Esophagus squamous epithelium (tissue), 5 donors: Measurements from ENCODE around the gene CDR2L. TPM values are rescaled to one million over a fixed set of nuclear protein-coding genes. Genes with fewer than 3 reads are reported as not detected.

Experiments used
- DNase-seq: peaks from one replicate; lab custom pipeline; 2025; lab: John Stamatoyannopoulos, UW
- H3K27ac ChIP-seq, 4 donors: fragments of 200-600 bp; sonication (generic); one replicate each; pipeline ENCODE4 v1.5.1; 2016 to 2019; ENCODE audit warnings: mild to moderate bottlenecking in 1 of 4
- H3K27me3 ChIP-seq, 4 donors: fragments of 200-600 bp; sonication (generic); 1 replicate in 3 of 4; 2 replicates in 1 of 4; pipeline versions ENCODE4 v1.5.1 to v1.6.0; 2017 to 2021; ENCODE audit warnings: antibody characterized with exemption in 1 of 4
- H3K36me3 ChIP-seq, 3 donors: fragments of 200-600 bp; sonication (generic); one replicate each; pipeline ENCODE4 v1.5.1; 2016 to 2019
- H3K4me1 ChIP-seq, 3 donors: fragments of 200-600 bp; sonication (generic); one replicate each; pipeline ENCODE4 v1.5.1; 2017 to 2019
- H3K4me3 ChIP-seq, 4 donors: fragments of 200-600 bp; sonication (generic); 1 replicate in 3 of 4; 2 replicates in 1 of 4; pipeline ENCODE4 v1.5.1; 2016 to 2019; ENCODE audit warnings: mild to moderate bottlenecking in 2 of 4, moderate library complexity in 1 of 4
- H3K9me3 ChIP-seq, 3 donors: fragments of 200-600 bp; sonication (generic); one replicate each; pipeline ENCODE4 v1.5.1; 2016 to 2019
- POLR2A ChIP-seq, 4 donors: fragments of 450-650 bp; IDR thresholded peaks; one replicate each; pipeline ENCODE4 v1.6.1; 2017; ENCODE audit warnings: antibody characterized with exemption in 4 of 4, mild to moderate bottlenecking in 4 of 4, moderate library complexity in 3 of 4
- WGBS, 2 donors: methylation state at CpG; one replicate each; pipeline ENCODE4 v1.1.5; 2018; 5-methylcytosine and 5-hydroxymethylcytosine counted together
- intact Hi-C: fragments of 100-400 bp; cut with DNase I; formaldehyde crosslinking; loops from one replicate; pipeline ENCODE4 v1.15.0; 2022
- total RNA-seq, 4 donors: library from RNA; depleted of rRNA; stranded (reverse); fragments of >200 nt; gene quantifications; one replicate each; pipeline ENCODE4 v1.1.0, GENCODE V29; 2016
- TF ChIP-seq, protein P1 (sequence below), 6 experiments: fragments of 450-650 bp in 4 of 6; fragments of 200-600 bp in 2 of 6; sonication (generic) in 2 of 6; IDR thresholded peaks; one replicate each; pipeline ENCODE4 v1.5.1; 2016 to 2019; ENCODE audit warnings: antibody characterized with exemption in 6 of 6, mild to moderate bottlenecking in 4 of 6, moderate library complexity in 4 of 6
- donor health status: DM: yes; HTN: yes; CAD: no.

The CDR2L gene
- total RNA-seq, 4 donors from 2014 or later, result 5.3 to 7.9 (median 6.7) TPM

DNA sequence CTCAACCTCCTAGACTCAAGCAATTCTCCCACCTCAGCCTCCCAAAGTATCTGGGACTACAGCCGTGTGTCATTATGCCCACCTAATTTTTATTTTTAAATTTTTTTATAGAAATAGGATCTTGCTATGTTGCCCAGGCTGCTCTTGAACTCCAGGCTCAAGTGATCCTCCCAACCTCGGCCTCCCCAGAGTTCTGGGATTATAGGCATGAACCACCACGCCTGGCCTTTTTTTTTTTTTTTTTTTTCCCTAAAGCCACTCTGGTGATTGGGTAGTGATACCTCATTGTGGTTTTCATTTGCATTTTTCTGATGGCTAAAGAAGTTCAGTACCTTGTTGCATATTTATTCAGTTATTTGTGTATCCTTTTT, 1.2 kb upstream of the CDR2L start:
- intact Hi-C loops, result no loop called here

DNA sequence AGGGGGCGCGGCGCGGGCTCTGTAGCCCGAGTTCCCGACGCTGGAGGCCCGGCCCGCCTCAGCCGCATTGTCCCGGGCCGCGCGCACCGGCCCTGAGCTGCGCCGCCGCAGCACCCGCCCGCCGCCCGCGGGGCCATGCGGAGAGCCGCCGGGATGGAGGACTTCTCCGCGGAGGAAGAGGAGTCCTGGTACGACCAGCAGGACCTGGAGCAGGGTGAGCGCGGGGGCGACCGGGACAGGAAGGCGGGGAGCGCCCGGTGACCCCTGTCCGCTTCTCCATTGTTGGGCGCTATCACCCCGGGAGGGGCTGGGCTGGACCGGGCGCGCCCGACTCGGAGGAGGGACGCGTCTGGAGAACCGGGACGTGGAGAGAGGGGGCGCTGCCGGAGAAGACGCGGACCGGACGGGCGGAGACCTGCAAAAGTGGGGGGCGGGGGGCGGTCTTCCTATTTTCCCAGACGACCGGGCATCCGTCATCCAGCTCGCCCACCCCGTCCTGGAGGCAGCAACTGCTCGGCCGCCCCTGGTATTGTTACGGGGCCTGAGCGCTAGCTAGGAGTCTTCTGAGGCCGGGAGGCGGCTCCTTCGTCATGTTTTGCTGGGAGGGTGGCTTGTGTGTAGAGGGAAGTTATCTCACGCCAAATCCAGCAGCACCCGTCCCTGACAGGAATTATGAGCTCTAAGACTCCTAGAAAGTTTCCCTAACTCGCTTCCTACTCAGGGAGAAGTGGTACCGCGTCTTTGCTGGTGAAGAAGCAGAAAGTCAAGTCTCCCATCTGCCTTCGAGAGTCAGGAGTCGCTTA, 678 bp downstream of the CDR2L start:
- H3K9me3 ChIP-seq, result no peaks in the 10 kb centered on the region
- peak overlapping the region; percentile 62 to 94 (median 82) for H3K4me3 ChIP-seq
- intact Hi-C loops, result no loop called here
- no peak for DNase-seq
- 17% methylated on average over 6 of the region's 76 CpGs; no CpG with 5 or more reads in 1 of the 2 donors for WGBS, 2 donors
- no peaks in the 10 kb centered on the region for H3K27me3 ChIP-seq
- peak overlapping the region; percentile 87 to 97 (median 94) for H3K27ac ChIP-seq
- TF ChIP-seq POLR2A (IDR thresholded peaks at IDR 0.05), result peak in 1 of 4 donors; percentile 53
- TF ChIP-seq, protein P1, sequence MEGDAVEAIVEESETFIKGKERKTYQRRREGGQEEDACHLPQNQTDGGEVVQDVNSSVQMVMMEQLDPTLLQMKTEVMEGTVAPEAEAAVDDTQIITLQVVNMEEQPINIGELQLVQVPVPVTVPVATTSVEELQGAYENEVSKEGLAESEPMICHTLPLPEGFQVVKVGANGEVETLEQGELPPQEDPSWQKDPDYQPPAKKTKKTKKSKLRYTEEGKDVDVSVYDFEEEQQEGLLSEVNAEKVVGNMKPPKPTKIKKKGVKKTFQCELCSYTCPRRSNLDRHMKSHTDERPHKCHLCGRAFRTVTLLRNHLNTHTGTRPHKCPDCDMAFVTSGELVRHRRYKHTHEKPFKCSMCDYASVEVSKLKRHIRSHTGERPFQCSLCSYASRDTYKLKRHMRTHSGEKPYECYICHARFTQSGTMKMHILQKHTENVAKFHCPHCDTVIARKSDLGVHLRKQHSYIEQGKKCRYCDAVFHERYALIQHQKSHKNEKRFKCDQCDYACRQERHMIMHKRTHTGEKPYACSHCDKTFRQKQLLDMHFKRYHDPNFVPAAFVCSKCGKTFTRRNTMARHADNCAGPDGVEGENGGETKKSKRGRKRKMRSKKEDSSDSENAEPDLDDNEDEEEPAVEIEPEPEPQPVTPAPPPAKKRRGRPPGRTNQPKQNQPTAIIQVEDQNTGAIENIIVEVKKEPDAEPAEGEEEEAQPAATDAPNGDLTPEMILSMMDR (IDR thresholded peaks at IDR 0.05), result peak; percentile 7 to 46 (median 34)
- H3K4me1 ChIP-seq, result peaks cover 13 to 63% (median 30%) of the 10 kb centered on the region in 3 donors
- no peaks in the 10 kb centered on the region for H3K36me3 ChIP-seq

More for the DNA sequence above, 1.2 kb upstream of the CDR2L start:
- no peaks in the 10 kb centered on the region for H3K36me3 ChIP-seq
- no peaks in the 10 kb centered on the region for H3K27me3 ChIP-seq
- TF ChIP-seq, protein P1 (IDR thresholded peaks at IDR 0.05), result no peak
- no peak for TF ChIP-seq POLR2A (IDR thresholded peaks at IDR 0.05)
- no peaks in the 10 kb centered on the region for H3K9me3 ChIP-seq
- H3K27ac ChIP-seq, result no peak overlapping the region
- no peak overlapping the region for H3K4me3 ChIP-seq
- peaks cover 7 to 59% (median 24%) of the 10 kb centered on the region in 3 donors for H3K4me1 ChIP-seq
- 71 to 83% methylated on average over 3 of the region's 3 CpGs for WGBS, 2 donors
- DNase-seq, result no peak

DNA sequence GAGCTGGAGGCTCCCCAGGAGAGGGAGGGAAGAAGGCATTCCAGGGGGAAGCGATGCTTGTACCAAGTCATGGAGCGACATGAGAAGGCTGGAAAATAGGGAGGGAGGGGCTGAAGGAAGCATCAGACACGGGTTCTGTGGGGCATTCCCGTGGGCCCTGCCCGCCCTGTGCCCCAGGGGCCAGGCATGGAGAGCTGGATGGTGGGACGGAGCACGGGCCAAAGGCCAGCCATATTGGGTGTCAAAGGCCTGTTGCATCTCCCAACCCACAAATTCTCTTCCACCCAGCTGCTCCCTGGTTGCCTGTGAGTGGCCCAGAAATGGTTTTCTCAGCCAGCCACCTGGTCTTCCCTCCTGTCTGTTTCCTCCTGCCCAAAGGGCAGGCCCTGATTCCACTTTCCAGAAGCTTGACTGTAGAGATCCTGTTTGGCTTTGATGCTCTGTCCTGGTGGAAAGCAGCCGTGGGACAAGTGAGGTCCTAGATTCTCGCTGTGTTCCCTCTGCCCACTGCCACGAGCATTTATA, 3.2 kb downstream of the CDR2L start:
- H3K4me1 ChIP-seq, result peaks cover 19 to 78% (median 35%) of the 10 kb centered on the region in 3 donors
- no peaks in the 10 kb centered on the region for H3K36me3 ChIP-seq
- H3K9me3 ChIP-seq, result no peaks in the 10 kb centered on the region
- DNase-seq, result no peak
- H3K4me3 ChIP-seq, result no peak overlapping the region
- no peak for TF ChIP-seq POLR2A (IDR thresholded peaks at IDR 0.05)
- TF ChIP-seq, protein P1 (IDR thresholded peaks at IDR 0.05), result no peak
- H3K27me3 ChIP-seq, result no peaks in the 10 kb centered on the region
- H3K27ac ChIP-seq, result peak overlapping the region in 2 of 4 donors; percentile 16 to 35
- intact Hi-C loops, result no loop called here
- 79 to 84% methylated on average over 8 to 9 of the region's 10 CpGs for whole genome bisulfite sequencing, 2 donors

DNA sequence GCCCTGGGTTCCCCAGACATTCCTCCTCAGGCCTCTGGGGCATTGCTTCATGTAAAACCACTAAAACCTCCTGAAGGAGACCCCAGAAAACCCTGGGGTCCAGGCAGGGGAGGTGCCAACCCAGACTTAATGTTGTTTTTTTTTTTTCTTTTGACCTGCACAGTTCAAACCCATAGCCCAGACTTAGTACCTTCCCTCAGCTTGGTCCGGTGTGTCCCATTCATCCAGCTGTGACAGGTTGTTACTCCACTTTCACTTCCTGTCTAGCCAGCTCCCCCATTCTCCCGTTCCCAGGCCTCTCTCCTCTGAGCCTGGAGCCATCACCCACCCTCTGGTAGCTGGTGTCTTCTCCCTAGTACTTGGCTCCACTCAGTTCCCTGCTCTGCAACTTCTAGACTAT, 4.8 kb downstream of the CDR2L start:
- DNase-seq, result no peak
- H3K9me3 ChIP-seq, result no peaks in the 10 kb centered on the region
- intact Hi-C loops, result no loop called here
- H3K4me3 ChIP-seq, result no peak overlapping the region
- H3K27ac ChIP-seq, result peak overlapping the region; percentile 66 to 81 (median 72)
- WGBS, 2 donors, result 26 to 30% methylated on average over 2 of the region's 2 CpGs
- H3K27me3 ChIP-seq, result no peaks in the 10 kb centered on the region
- TF ChIP-seq POLR2A (IDR thresholded peaks at IDR 0.05), result no peak
- TF ChIP-seq, protein P1 (IDR thresholded peaks at IDR 0.05), result no peak
- H3K36me3 ChIP-seq, result no peaks in the 10 kb centered on the region
- H3K4me1 ChIP-seq, result peaks cover 19 to 73% (median 30%) of the 10 kb centered on the region in 3 donors

DNA sequence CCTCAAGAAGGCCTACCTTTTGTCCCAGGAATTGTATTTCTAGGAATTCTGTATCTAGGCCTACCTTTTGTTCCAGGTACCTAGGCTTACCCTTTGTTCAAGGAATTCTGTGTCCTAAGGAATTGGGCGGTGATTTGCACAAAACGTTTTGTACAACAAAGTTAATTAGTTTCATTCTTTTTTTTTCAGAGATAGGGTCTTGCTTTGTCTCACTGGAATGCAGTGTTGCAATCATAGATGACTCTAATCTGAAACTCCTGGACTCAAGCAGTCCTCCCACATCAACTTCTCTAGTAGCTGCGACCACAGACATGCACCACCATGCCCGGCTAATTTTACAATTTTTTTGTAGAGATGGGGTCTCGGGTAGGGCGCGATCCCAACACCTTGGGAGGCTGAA, 7.0 kb downstream of the CDR2L start:
- 61 to 73% methylated on average over 4 to 7 of the region's 7 CpGs for WGBS, 2 donors
- no peak overlapping the region for H3K27ac ChIP-seq

More for the DNA sequence above, 7.0 kb downstream of the CDR2L start:
- no peak for TF ChIP-seq POLR2A (IDR thresholded peaks at IDR 0.05)
- TF ChIP-seq, protein P1 (IDR thresholded peaks at IDR 0.05), result no peak
- H3K4me1 ChIP-seq, result peaks cover 19 to 52% (median 24%) of the 10 kb centered on the region in 3 donors
- intact Hi-C loops, result no loop called here
- H3K9me3 ChIP-seq, result no peaks in the 10 kb centered on the region
- peaks cover 0 to 2% (median 0%) of the 10 kb centered on the region in 3 donors for H3K36me3 ChIP-seq
- no peaks in the 10 kb centered on the region for H3K27me3 ChIP-seq
- DNase-seq, result no peak
- no peak overlapping the region for H3K4me3 ChIP-seq
